ENCODE data around the gene CD2.

CD2 gene

DNA sequence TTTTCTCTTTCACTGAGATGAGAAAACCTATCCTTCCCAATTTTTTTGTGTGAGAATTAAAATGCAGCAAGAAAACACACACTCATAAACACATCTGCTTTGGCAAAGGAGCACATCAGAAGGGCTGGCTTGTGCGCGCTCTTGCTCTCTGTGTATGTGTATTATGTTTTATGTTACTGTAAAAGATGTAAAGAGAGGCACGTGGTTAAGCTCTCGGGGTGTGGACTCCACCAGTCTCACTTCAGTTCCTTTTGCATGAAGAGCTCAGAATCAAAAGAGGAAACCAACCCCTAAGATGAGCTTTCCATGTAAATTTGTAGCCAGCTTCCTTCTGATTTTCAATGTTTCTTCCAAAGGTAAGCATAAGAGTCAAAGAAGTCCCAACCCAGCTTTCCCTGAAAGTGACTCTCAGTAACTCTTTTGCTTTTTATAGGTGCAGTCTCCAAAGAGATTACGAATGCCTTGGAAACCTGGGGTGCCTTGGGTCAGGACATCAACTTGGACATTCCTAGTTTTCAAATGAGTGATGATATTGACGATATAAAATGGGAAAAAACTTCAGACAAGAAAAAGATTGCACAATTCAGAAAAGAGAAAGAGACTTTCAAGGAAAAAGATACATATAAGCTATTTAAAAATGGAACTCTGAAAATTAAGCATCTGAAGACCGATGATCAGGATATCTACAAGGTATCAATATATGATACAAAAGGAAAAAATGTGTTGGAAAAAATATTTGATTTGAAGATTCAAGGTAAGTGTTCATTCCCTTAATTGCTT is at the start of gene CD2:
Gene CD2 (plus strand): TSS at position 233 of the 780 bp plus-strand sequence. CDS start 63 bp downstream, at position 296.
- H3K27me3 ChIP-seq (ENCODE audit: control insufficient read depth, insufficient read depth, low read length) = no peaks in the 10 kb centered on the region
- no peak within 1 kb of the TSS for H3K27ac ChIP-seq (ENCODE audit: low read length)
- no peaks in the 10 kb centered on the region for H3K4me1 ChIP-seq (ENCODE audit: control insufficient read depth, insufficient read depth, low read length)
- H3K4me3 ChIP-seq (ENCODE audit: low read length) = no peak within 1 kb of the TSS
- no peak for DNase-seq (ENCODE audit: low read depth, low spot score)
- no CpG with 5 or more reads among the region's 7 CpGs for WGBS (ENCODE audit: insufficient coverage, insufficient read length)
- no peaks in the 10 kb centered on the region for H3K36me3 ChIP-seq (ENCODE audit: control insufficient read depth, insufficient read depth, low read length)
- H3K9me3 ChIP-seq (ENCODE audit: control insufficient read depth, insufficient read depth, low read length) = no peaks in the 10 kb centered on the region

DNA sequence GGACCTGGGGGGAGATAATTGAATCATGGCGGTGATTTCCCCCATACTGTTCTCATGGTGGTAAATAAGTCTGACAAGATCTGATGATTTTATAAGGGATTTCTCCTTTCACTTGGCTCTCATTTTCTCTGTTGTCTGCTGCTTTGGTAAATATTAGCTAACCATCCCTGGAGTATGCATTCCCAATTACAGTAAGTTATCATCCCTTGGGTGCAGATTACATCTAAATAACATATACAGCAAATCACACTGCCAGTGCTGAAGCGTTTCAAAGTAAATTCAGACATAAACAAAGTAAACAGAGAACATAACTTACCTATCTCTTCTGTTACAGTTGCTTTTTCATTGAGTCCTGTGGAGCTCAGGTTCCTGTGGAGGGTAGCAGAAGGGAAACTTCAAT is 48.1 kb upstream of the CD2 start:
- no peak overlapping the region for H3K4me3 ChIP-seq (ENCODE audit: low read length)
- H3K27me3 ChIP-seq (ENCODE audit: control insufficient read depth, insufficient read depth, low read length) = no peaks in the 10 kb centered on the region
- DNase-seq (ENCODE audit: low read depth, low spot score) = no peak
- 0 out of 2 replicates have a peak, but pooled peaks cover under 1% of the 10 kb centered on the region for H3K4me1 ChIP-seq (ENCODE audit: control insufficient read depth, insufficient read depth, low read length)
- no peaks in the 10 kb centered on the region for H3K36me3 ChIP-seq (ENCODE audit: control insufficient read depth, insufficient read depth, low read length)
- WGBS (ENCODE audit: insufficient coverage, insufficient read length) = no CpG with 5 or more reads among the region's 2 CpGs
- no peak overlapping the region for H3K27ac ChIP-seq (ENCODE audit: low read length)
- H3K9me3 ChIP-seq (ENCODE audit: control insufficient read depth, insufficient read depth, low read length) = no peaks in the 10 kb centered on the region

DNA sequence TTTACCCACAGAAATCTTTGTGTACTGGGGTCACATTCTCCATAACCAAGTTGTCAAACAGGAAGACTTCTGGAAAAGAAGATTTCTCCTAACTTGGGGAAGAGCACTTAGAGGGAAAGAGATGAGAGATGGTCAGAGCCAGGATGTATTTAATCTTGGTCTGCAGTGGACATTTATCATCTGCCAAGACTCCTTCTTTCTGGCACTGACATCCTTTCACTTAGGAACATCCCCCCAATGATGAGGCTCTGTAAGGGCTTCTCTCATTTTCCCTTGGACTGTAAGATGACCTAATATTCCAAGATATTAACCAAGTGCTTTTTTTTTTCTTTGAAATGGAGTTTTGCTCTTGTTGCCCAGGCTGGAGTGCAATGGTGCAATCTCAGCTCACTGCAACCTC is 47.4 kb upstream of the CD2 start:
- Histone ChIP-seq H3K4me1 (ENCODE audit: control insufficient read depth, insufficient read depth, low read length) (0 out of 2 replicates have a peak, but pooled peaks cover 2% of the 10 kb centered on the region), H3K27ac (ENCODE audit: low read length) (no peak overlapping the region), H3K4me3 (ENCODE audit: low read length) (no peak overlapping the region), H3K27me3 (ENCODE audit: control insufficient read depth, insufficient read depth, low read length) (no peaks in the 10 kb centered on the region), H3K9me3 (ENCODE audit: control insufficient read depth, insufficient read depth, low read length) (no peaks in the 10 kb centered on the region), H3K36me3 (ENCODE audit: control insufficient read depth, insufficient read depth, low read length) (no peaks in the 10 kb centered on the region)
- no peak for DNase-seq (ENCODE audit: low read depth, low spot score)

- Histone ChIP-seq H3K27ac (ENCODE audit: low read length) (no peak overlapping the region), H3K27me3 (ENCODE audit: control insufficient read depth, insufficient read depth, low read length) (no peaks in the 10 kb centered on the region), H3K9me3 (ENCODE audit: control insufficient read depth, insufficient read depth, low read length) (no peaks in the 10 kb centered on the region), H3K4me3 (ENCODE audit: low read length) (no peak overlapping the region), H3K36me3 (ENCODE audit: control insufficient read depth, insufficient read depth, low read length) (no peaks in the 10 kb centered on the region), H3K4me1 (ENCODE audit: control insufficient read depth, insufficient read depth, low read length) (peaks cover 4% of the 10 kb centered on the region)
- no CpG with 5 or more reads among the region's 6 CpGs for WGBS (ENCODE audit: insufficient coverage, insufficient read length)
- DNase-seq (ENCODE audit: low read depth, low spot score) = no peak
Observed at GRCh38 chr1:116708255-116708900, 45.9 kb upstream of the CD2 start.

DNA sequence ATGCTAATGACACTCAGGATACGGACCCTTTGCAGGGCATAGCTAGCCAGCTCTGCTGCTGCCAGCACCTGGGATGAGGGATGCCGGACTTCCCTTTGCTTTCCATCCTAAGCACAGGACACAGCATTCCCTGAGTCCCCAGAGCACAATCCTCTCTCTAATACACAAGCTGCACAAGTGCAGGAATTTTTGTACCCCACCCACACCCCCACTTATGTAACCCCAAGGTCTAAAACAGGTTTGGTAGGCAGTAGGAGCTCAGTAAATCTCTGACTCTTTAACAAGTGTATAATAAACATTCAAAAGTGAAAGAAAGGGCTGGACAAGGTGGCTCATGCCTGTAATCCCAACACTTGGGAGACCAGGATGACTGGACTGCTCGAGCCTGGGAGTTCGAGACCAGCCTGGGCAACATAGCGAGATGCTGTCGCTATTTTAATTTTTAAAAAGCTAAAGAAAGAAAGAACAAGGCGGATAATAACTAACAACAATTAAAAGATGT is 44.5 kb upstream of the CD2 start:
- DNase-seq (ENCODE audit: low read depth, low spot score) = no peak
- H3K4me1 ChIP-seq (ENCODE audit: control insufficient read depth, insufficient read depth, low read length) = peaks cover 4% of the 10 kb centered on the region
- H3K27ac ChIP-seq (ENCODE audit: low read length) = no peak overlapping the region
- no peaks in the 10 kb centered on the region for H3K27me3 ChIP-seq (ENCODE audit: control insufficient read depth, insufficient read depth, low read length)
- H3K36me3 ChIP-seq (ENCODE audit: control insufficient read depth, insufficient read depth, low read length) = no peaks in the 10 kb centered on the region
- no CpG with 5 or more reads among the region's 7 CpGs for WGBS (ENCODE audit: insufficient coverage, insufficient read length)
- no peaks in the 10 kb centered on the region for H3K9me3 ChIP-seq (ENCODE audit: control insufficient read depth, insufficient read depth, low read length)
- H3K4me3 ChIP-seq (ENCODE audit: low read length) = no peak overlapping the region

GRCh38 chr1:116710420-116711262 is 43.6 kb upstream of the CD2 start:
- Histone ChIP-seq H3K4me3 (ENCODE audit: low read length) (no peak overlapping the region), H3K27me3 (ENCODE audit: control insufficient read depth, insufficient read depth, low read length) (no peaks in the 10 kb centered on the region), H3K9me3 (ENCODE audit: control insufficient read depth, insufficient read depth, low read length) (no peaks in the 10 kb centered on the region), H3K36me3 (ENCODE audit: control insufficient read depth, insufficient read depth, low read length) (no peaks in the 10 kb centered on the region), H3K4me1 (ENCODE audit: control insufficient read depth, insufficient read depth, low read length) (peaks cover 4% of the 10 kb centered on the region), H3K27ac (ENCODE audit: low read length) (no peak overlapping the region)
- WGBS (ENCODE audit: insufficient coverage, insufficient read length) = no CpG with 5 or more reads among the region's 2 CpGs
- no peak for DNase-seq (ENCODE audit: low read depth, low spot score)

DNA sequence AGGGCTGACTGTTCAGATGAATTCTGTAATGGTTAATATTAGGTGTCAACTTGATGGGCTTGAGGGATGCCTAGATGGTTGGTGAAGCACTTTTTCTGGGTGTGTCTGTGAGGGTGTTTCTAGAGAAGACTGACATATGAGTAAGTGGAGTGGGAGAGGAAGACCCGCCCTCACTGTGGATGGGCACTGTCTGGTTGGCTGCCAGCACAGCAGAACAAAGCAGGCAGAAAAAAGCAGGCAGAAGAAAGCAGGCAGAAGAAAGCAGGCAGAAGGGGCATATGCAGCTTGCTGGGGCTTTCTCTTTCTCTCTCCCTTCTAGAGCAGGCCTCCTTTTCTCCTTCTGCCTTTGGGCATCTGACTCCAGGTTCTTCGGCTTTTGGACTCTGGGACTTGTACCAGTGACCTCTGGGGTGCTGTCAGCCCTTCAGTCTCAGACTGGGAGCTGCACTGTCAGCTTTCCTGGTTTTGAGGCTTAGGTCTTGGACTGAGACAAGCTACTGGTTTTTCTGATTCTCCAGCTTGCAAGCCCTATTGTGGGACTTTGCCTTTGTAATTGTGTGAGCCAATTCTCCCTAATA is 42.9 kb upstream of the CD2 start:
- H3K4me1 ChIP-seq (ENCODE audit: control insufficient read depth, insufficient read depth, low read length) = peaks cover 4% of the 10 kb centered on the region
- H3K27ac ChIP-seq (ENCODE audit: low read length) = no peak overlapping the region
- H3K4me3 ChIP-seq (ENCODE audit: low read length) = no peak overlapping the region
- no peaks in the 10 kb centered on the region for H3K36me3 ChIP-seq (ENCODE audit: control insufficient read depth, insufficient read depth, low read length)
- no peaks in the 10 kb centered on the region for H3K9me3 ChIP-seq (ENCODE audit: control insufficient read depth, insufficient read depth, low read length)
- no CpG with 5 or more reads among the region's 2 CpGs for WGBS (ENCODE audit: insufficient coverage, insufficient read length)
- DNase-seq (ENCODE audit: low read depth, low spot score) = no peak
- H3K27me3 ChIP-seq (ENCODE audit: control insufficient read depth, insufficient read depth, low read length) = no peaks in the 10 kb centered on the region

DNA sequence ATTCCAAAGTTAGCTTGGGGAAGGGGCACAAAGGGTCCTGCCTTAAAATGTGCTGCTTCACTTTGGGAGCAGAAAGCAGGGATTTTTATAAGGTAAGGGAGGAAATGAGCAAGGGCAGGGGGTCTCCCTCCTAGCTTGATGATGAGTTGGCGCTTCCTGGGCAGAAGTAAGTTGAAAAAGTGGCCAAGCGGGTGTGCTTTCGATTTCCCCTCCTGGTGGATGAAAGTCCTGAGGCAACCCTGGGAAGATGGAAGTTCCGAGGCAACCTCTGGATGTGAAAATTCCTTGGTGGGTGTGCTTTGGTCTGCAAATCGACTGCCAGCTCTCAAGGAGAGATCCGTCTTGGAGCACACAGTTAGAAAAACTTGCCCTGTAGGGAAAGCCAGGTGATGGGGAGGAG is 41.7 kb upstream of the CD2 start:
- Histone ChIP-seq H3K9me3 (ENCODE audit: control insufficient read depth, insufficient read depth, low read length) (no peaks in the 10 kb centered on the region), H3K4me3 (ENCODE audit: low read length) (no peak overlapping the region), H3K4me1 (ENCODE audit: control insufficient read depth, insufficient read depth, low read length) (peaks cover 4% of the 10 kb centered on the region), H3K36me3 (ENCODE audit: control insufficient read depth, insufficient read depth, low read length) (no peaks in the 10 kb centered on the region), H3K27ac (ENCODE audit: low read length) (peak overlapping the region; percentile 60), H3K27me3 (ENCODE audit: control insufficient read depth, insufficient read depth, low read length) (no peaks in the 10 kb centered on the region)
- WGBS (ENCODE audit: insufficient coverage, insufficient read length) = no CpG with 5 or more reads among the region's 6 CpGs
- DNase-seq (ENCODE audit: low read depth, low spot score) = peak; percentile 33

GRCh38 chr1:116713474-116713873 is 40.8 kb upstream of the CD2 start:
- Histone ChIP-seq H3K36me3 (ENCODE audit: control insufficient read depth, insufficient read depth, low read length) (no peaks in the 10 kb centered on the region), H3K9me3 (ENCODE audit: control insufficient read depth, insufficient read depth, low read length) (no peaks in the 10 kb centered on the region), H3K27ac (ENCODE audit: low read length) (peak overlapping the region; percentile 90), H3K27me3 (ENCODE audit: control insufficient read depth, insufficient read depth, low read length) (no peaks in the 10 kb centered on the region), H3K4me1 (ENCODE audit: control insufficient read depth, insufficient read depth, low read length) (peaks cover 4% of the 10 kb centered on the region), H3K4me3 (ENCODE audit: low read length) (no peak overlapping the region)
- no peak for DNase-seq (ENCODE audit: low read depth, low spot score)
- no CpG with 5 or more reads among the region's 3 CpGs for WGBS (ENCODE audit: insufficient coverage, insufficient read length)

DNA sequence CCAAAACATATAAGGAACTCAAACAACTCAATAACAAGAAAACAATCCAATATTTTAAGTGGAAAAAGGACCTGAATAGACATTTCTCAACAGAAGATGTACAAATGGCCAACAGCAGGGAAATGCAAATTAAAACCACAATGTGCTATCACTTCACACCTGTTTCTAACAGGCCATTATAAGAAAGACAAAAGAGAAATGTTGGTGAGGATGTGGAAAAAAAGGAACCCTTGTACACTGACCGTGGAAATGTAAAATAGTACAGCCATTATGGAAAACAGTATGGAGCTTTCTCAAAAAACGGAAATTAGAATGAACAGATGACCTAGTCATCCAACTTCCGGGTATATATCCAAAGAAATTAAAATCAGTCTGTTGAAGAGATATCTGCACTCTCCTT is 37.8 kb upstream of the CD2 start:
- no peaks in the 10 kb centered on the region for H3K27me3 ChIP-seq (ENCODE audit: control insufficient read depth, insufficient read depth, low read length)
- H3K9me3 ChIP-seq (ENCODE audit: control insufficient read depth, insufficient read depth, low read length) = no peaks in the 10 kb centered on the region
- H3K4me1 ChIP-seq (ENCODE audit: control insufficient read depth, insufficient read depth, low read length) = peaks cover 3% of the 10 kb centered on the region
- H3K36me3 ChIP-seq (ENCODE audit: control insufficient read depth, insufficient read depth, low read length) = no peaks in the 10 kb centered on the region
- no peak for DNase-seq (ENCODE audit: low read depth, low spot score)
- no peak overlapping the region for H3K27ac ChIP-seq (ENCODE audit: low read length)
- H3K4me3 ChIP-seq (ENCODE audit: low read length) = no peak overlapping the region
- no CpG with 5 or more reads among the region's 3 CpGs for WGBS (ENCODE audit: insufficient coverage, insufficient read length)
